HEK293T (cell line): ENCODE measurements around the gene SIGLEC5.
A peak's percentile ranks its signal among the peaks of the same experiment; 100 is the strongest.

Source experiments
- CTCF ChIA-PET: fragments of 350-600 bp; formaldehyde crosslinking; extraction: SDS; loops from one replicate; lab custom pipeline; 2021; ENCODE audit warnings: antibody characterized with exemption, inconsistent platforms; lab: Yijun Ruan, JAX
- POLR2A ChIA-PET: fragments of 350-600 bp; formaldehyde crosslinking; extraction: SDS; loops from one replicate; lab custom pipeline; 2020; ENCODE audit warnings: antibody characterized with exemption, inconsistent platforms; lab: Yijun Ruan, JAX
- DNase-seq: peaks from one replicate; pipeline ENCODE4 v3.0.0; 2012; ENCODE audit warnings: mixed read lengths; ENCODE audit errors: extremely low spot score
- ARNT ChIP-seq: fragments of 450-650 bp; IDR thresholded peaks from 2 replicates; pipeline ENCODE4 v1.6.1; 2017; ENCODE audit warnings: mild to moderate bottlenecking
- BHLHE40 ChIP-seq: fragments of 450-650 bp; IDR thresholded peaks from 2 replicates; pipeline ENCODE4 v1.6.1; 2016; ENCODE audit warnings: mild to moderate bottlenecking, moderate library complexity, borderline replicate concordance
- CTBP1 ChIP-seq: fragments of 450-650 bp; IDR thresholded peaks from 2 replicates; pipeline ENCODE4 v1.6.1; 2016; ENCODE audit warnings: borderline replicate concordance
- ELF4 ChIP-seq: fragments of 450-650 bp; IDR thresholded peaks from 2 replicates; pipeline ENCODE4 v1.6.1; 2017; ENCODE audit warnings: antibody characterized with exemption
- FOXA1 ChIP-seq: fragments of 450-650 bp; IDR thresholded peaks from 2 replicates; pipeline ENCODE4 v1.6.1; 2016; ENCODE audit warnings: mild to moderate bottlenecking
- FOXK2 ChIP-seq: fragments of 450-650 bp; IDR thresholded peaks from 2 replicates; pipeline ENCODE4 v1.6.1; 2016; ENCODE audit warnings: mild to moderate bottlenecking
- FOXM1 ChIP-seq: fragments of 450-650 bp; IDR thresholded peaks from 2 replicates; pipeline ENCODE4 v1.6.1; 2017; ENCODE audit warnings: mild to moderate bottlenecking, borderline replicate concordance
- HDGF ChIP-seq: fragments of 450-650 bp; IDR thresholded peaks from 2 replicates; pipeline ENCODE4 v1.6.1; 2017; ENCODE audit warnings: antibody characterized with exemption, borderline replicate concordance
- L3MBTL2 ChIP-seq: fragments of 450-650 bp; conservative IDR thresholded peaks from 2 replicates; pipeline ENCODE4 v1.6.1; 2016; ENCODE audit warnings: mild to moderate bottlenecking
- LEF1 ChIP-seq: fragments of 450-650 bp; IDR thresholded peaks from 2 replicates; pipeline ENCODE4 v1.6.1; 2017; ENCODE audit warnings: mild to moderate bottlenecking, borderline replicate concordance
- NFRKB ChIP-seq: fragments of 450-650 bp; IDR thresholded peaks from 2 replicates; pipeline ENCODE4 v1.6.1; 2016; ENCODE audit warnings: mild to moderate bottlenecking, moderate library complexity
- PKNOX1 ChIP-seq: fragments of 450-650 bp; IDR thresholded peaks from 2 replicates; pipeline ENCODE4 v1.6.1; 2016
- SP1 ChIP-seq: fragments of 450-650 bp; IDR thresholded peaks from 2 replicates; pipeline ENCODE4 v1.6.1; 2017
- SUZ12 ChIP-seq: fragments of 450-650 bp; IDR thresholded peaks from 2 replicates; pipeline ENCODE4 v1.6.1; 2016; ENCODE audit warnings: mild to moderate bottlenecking
- TARDBP ChIP-seq: fragments of 450-650 bp; IDR thresholded peaks from 2 replicates; pipeline ENCODE4 v1.6.1; 2016
- ZNF384 ChIP-seq: fragments of 450-650 bp; IDR thresholded peaks from 2 replicates; pipeline ENCODE4 v1.6.1; 2016

The SIGLEC5 gene

DNA sequence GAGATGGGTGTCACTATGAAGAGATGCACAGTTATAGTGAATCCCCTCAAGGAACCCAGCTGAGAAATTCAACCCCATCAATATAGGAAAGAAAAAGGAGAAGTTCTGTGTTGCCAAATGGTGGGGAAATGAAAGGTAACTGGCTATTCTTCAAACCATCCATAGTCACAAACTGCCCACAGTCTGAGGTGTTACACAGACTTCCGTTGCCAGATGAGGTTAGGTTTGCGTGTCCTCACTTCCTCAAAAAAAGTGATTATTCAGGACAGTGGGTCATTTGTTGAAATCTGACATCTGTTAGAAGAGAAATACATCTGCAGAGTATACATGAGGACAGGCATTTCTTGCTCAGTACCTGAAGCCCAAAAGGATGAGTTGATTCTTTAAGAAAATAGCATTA lies 9.0 kb downstream of the SIGLEC5 start:
- TF ChIP-seq LEF1 (no peak), BHLHE40 (no peak), ARNT (no peak), FOXM1 (no peak), SP1 (no peak), PKNOX1 (no peak), FOXA1 (no peak), NFRKB (no peak), SUZ12 (no peak), HDGF (no peak), ELF4 (no peak), CTBP1 (no peak), TARDBP (no peak), FOXK2 (no peak), L3MBTL2 (no peak)
- CTCF ChIA-PET = no interaction called here
- DNase-seq = no peak
- POLR2A ChIA-PET = no interaction called here

DNA sequence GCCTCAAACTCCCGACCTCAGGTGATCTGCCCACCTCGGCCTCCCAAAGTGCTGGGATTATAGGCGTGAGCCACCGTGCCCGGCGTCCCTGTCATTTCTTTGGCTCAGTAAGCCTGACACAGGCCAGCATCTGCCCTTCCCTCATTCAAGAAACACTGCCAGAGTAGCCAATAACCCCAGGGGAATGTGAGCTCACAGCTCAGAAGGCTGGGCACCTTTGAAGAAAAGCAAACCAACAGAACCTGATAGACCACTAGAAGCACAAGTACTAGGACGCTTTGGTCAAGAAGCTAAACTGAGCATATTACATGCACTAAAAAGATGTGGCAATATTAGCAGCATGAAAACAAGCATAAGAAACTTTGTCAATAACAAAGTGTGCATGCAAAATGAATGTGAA lies 14.2 kb downstream of the SIGLEC5 start:
- POLR2A ChIA-PET = no interaction called here
- DNase-seq = no peak
- TF ChIP-seq NFRKB (no peak), BHLHE40 (no peak), PKNOX1 (no peak), LEF1 (no peak), ZNF384 (no peak), HDGF (no peak), TARDBP (no peak), ELF4 (no peak), CTBP1 (no peak), FOXA1 (no peak), L3MBTL2 (no peak), SUZ12 (no peak), ARNT (no peak), FOXK2 (no peak)
- CTCF ChIA-PET = no interaction called here

DNA sequence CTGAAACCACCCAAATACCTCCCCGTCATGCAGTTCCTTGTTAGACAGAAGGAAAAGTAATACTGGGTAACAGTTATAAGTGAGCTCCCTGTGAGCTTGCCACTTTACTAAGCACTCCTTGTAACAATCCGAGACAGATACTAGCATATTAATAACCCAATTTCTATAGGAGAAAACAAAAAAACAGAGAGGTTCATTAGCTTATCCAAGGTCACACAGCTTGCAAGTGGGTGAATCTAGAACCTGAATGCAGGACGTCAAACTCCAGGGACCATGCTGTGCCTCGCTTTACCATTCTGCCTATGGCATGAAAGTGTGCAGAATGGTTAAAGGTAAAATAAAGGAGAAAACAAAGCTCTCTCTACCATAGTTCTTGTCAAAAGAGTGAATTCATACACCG lies 15.4 kb downstream of the SIGLEC5 start:
- POLR2A ChIA-PET = no interaction called here
- TF ChIP-seq TARDBP (no peak), SUZ12 (no peak), HDGF (no peak), CTBP1 (no peak), ZNF384 (no peak), FOXA1 (no peak), BHLHE40 (no peak), PKNOX1 (no peak), ELF4 (no peak)
- CTCF ChIA-PET = no interaction called here
- DNase-seq = no peak

- ChIA-PET POLR2A (no interaction called here), CTCF (no interaction called here)
- DNase-seq = no peak
- TF ChIP-seq ARNT (no peak), NFRKB (no peak), ELF4 (no peak), LEF1 (no peak), L3MBTL2 (no peak), CTBP1 (no peak), BHLHE40 (no peak), TARDBP (no peak), FOXK2 (no peak), FOXA1 (no peak), SP1 (no peak), ZNF384 (no peak), FOXM1 (no peak), PKNOX1 (no peak), HDGF (no peak)
These were observed 19.6 kb downstream of the SIGLEC5 start for GRCh38 chr19:51610576-51610975.

DNA sequence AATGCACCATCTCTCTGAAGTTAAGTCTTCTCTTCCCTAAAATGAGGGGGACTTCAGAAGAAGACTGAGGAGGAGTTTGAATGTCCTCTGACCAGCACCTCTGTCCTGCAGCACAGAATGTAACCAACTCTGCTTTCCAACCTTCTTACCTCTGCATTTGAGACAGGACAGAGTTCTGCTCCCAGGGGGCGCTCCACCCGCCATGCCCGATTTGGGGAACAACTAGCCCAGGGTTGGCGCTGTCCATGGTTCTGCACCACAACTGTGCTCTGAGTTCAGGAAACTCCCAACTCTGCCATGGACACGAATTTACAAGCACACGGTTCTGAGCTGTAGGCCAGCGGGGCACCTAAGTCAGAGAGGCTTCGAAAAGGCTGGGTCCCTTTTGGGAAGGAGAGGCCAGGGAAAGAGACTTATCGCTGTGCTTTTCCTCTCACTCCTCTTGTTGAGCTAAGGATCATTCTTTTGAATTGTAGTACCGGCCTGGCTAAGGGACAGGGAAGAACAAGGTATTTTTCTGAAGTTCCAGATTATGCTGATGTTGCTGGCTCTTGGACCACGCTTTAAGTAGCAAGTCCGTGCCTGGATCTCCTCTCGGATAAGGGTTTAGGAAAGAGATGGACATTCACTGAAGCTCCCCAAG lies 22.2 kb downstream of the SIGLEC5 start:
- peak; percentile 66 for DNase-seq
- CTCF ChIA-PET = no interaction called here
- TF ChIP-seq CTBP1 (no peak), FOXA1 (no peak), FOXK2 (no peak), ELF4 (no peak), SUZ12 (no peak), ZNF384 (no peak), FOXM1 (no peak), SP1 (no peak), PKNOX1 (no peak), HDGF (no peak), L3MBTL2 (no peak), NFRKB (no peak), TARDBP (no peak), BHLHE40 (no peak), ARNT (no peak), LEF1 (no peak)
- POLR2A ChIA-PET = no interaction called here

DNA sequence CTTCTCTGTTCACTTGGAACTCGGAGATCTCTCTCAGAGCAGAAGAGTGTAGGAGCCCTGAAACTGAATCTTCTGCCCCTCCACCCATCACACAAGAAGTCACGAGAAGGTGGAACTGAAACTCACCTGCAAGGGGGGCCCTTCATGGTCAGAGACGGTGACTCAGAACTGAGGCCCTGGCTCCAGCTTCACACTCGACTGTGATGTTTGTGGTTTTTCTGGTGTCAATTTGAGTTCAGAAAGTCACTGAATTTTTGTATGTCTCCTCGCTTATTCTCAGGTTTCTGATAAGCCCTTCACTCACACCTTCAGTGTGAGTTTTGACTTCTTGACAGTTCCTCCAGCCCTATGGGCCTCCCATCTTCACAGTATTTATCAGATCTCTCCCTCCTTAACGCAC lies 23.1 kb downstream of the SIGLEC5 start:
- TF ChIP-seq ZNF384 (no peak), NFRKB (no peak), PKNOX1 (no peak), SP1 (no peak), SUZ12 (no peak), ARNT (no peak), BHLHE40 (no peak), CTBP1 (no peak), ELF4 (no peak), FOXM1 (no peak), FOXA1 (no peak)
- ChIA-PET CTCF (no interaction called here), POLR2A (no interaction called here)
- DNase-seq = no peak
